Right renal cortex interstitium (tissue), 3 donors: ENCODE data around the gene PRSS27. TPM values are rescaled to one million over a fixed set of nuclear protein-coding genes. Genes with fewer than 3 reads are reported as not detected.

Experiments
- DNase-seq, 3 donors: peaks; one replicate each; pipeline ENCODE4 v3.0.0-alpha.2; 2013; ENCODE audit warnings: low read depth in 3 of 3, low spot score in 2 of 3
- polyA plus RNA-seq, 3 donors: library from polyadenylated mRNA; unstranded; fragments of 120-200 nt; gene quantifications; one replicate each; pipeline ENCODE4 v1.2.1, GENCODE V29; 2013; ENCODE audit not compliant: insufficient read length in 3 of 3

The PRSS27 gene
- polyA plus RNA-seq, 3 donors: 1.2 to 1.7 (median 1.2) TPM

- DNase-seq: no peak
These were observed 8.5 kb downstream of the PRSS27 start for GRCh38 chr16:2711370-2712062.

GRCh38 chr16:2710711-2711231, 9.3 kb downstream of the PRSS27 start:
- no peak for DNase-seq

GRCh38 chr16:2710021-2710710, 9.9 kb downstream of the PRSS27 start:
- DNase-seq: no peak

GRCh38 chr16:2709588-2709984, 10.4 kb downstream of the PRSS27 start:
- no peak for DNase-seq

GRCh38 chr16:2708955-2709587, 11.0 kb downstream of the PRSS27 start:
- DNase-seq: no peak

- DNase-seq: no peak
These were observed 11.8 kb downstream of the PRSS27 start for GRCh38 chr16:2708290-2708639.

- no peak for DNase-seq
These were observed 12.4 kb downstream of the PRSS27 start for GRCh38 chr16:2707368-2708289.

GRCh38 chr16:2706611-2707311, 13.3 kb downstream of the PRSS27 start:
- DNase-seq: no peak

GRCh38 chr16:2706085-2706484, 13.9 kb downstream of the PRSS27 start:
- DNase-seq: no peak

- DNase-seq: no peak
These were observed 14.7 kb downstream of the PRSS27 start for GRCh38 chr16:2705351-2705750.

GRCh38 chr16:2704983-2705275, 15.1 kb downstream of the PRSS27 start:
- no peak for DNase-seq

GRCh38 chr16:2704166-2704982, 15.7 kb downstream of the PRSS27 start:
- no peak for DNase-seq

GRCh38 chr16:2702871-2703745, 16.9 kb downstream of the PRSS27 start:
- DNase-seq: no peak

GRCh38 chr16:2702438-2702825, 17.6 kb downstream of the PRSS27 start:
- no peak for DNase-seq

GRCh38 chr16:2701713-2702437, 18.1 kb downstream of the PRSS27 start:
- no peak for DNase-seq

GRCh38 chr16:2701272-2701671, 18.8 kb downstream of the PRSS27 start:
- DNase-seq: no peak

- DNase-seq: no peak
These were observed 19.2 kb downstream of the PRSS27 start for GRCh38 chr16:2700786-2701185.
